H1 (cell line): ENCODE results near the gene C2orf42. TPM values are rescaled to one million over a fixed set of nuclear protein-coding genes. Genes with fewer than 3 reads are reported as not detected.

Experiments
- CTBP2 ChIP-seq: IDR thresholded peaks from 2 replicates; pipeline ENCODE4 v1.7.0; 2011; ENCODE audit warnings: borderline replicate concordance, mild to moderate bottlenecking, moderate library complexity, mixed read lengths, low read length; ENCODE audit not compliant: insufficient read depth, insufficient read length
- HDAC6 ChIP-seq: IDR thresholded peaks from one replicate; pipeline ENCODE4 v1.7.1; 2012; ENCODE audit warnings: low read depth, mild to moderate bottlenecking, inconsistent platforms, low read length, moderate library complexity
- TAF1 ChIP-seq: IDR thresholded peaks from 2 replicates; pipeline ENCODE4 v1.6.1; 2011; ENCODE audit warnings: mild to moderate bottlenecking, low read depth, low read length
- polyA plus RNA-seq, 7 experiments: library from polyadenylated mRNA; depleted of rRNA in 3 of 7; stranded (reverse) in 5 of 7; unstranded in 2 of 7; fragments of >200 nt in 5 of 7; fragments of 200-250 nt in 2 of 7; gene quantifications; 1 replicate in 5 of 7; 2 replicates in 1 of 7; 4 replicates in 1 of 7; pipeline versions ENCODE4 v1.2.1 to v1.2.3, GENCODE V29; 2011 to 2013; ENCODE audit warnings: missing spikeins in 2 of 7, mixed read lengths in 2 of 7
- total RNA-seq: library from RNA; stranded (reverse); fragmentation: NEBNext Ultra II Directional; extraction: Animal tissue kit (Norgen Biotek cat#: 25700); gene quantifications from 2 replicates; pipeline ENCODE4 v1.2.1, GENCODE V29; 2021

C2orf42 gene
- total and polyA plus RNA-seq, 2 of the 8 experiments (the other 6 are each of a cell fraction or from before 2014, with no cell fraction given), result 3.9 to 10.7 TPM

- no peak for TF ChIP-seq TAF1
- no peak for TF ChIP-seq CTBP2
- TF ChIP-seq HDAC6, result no peak
These were observed 73.8 kb downstream of the C2orf42 start (continued) for GRCh38 chr2:70116936-70117552.
